22Rv1 (cell line): ENCODE results near the gene PLA2G4F.

Source experiments
- H3K27ac ChIP-seq: fragments of 450-650 bp; 2 replicates; pipeline ENCODE4 v1.5.1; 2017
- CTCF ChIP-seq: fragments of 450-650 bp; IDR thresholded peaks from 2 replicates; pipeline ENCODE4 v1.5.1; 2017; ENCODE audit warnings: mild to moderate bottlenecking
- ZFX ChIP-seq: fragments of 450-650 bp; IDR thresholded peaks from 2 replicates; pipeline ENCODE4 v1.6.1; 2017; ENCODE audit warnings: antibody characterized with exemption, borderline replicate concordance

PLA2G4F gene

GRCh38 chr15:42152196-42152920, 4.1 kb downstream of the PLA2G4F start:
- H3K27ac ChIP-seq: no peak overlapping the region
- no peak for TF ChIP-seq ZFX
- TF ChIP-seq CTCF: no peak

GRCh38 chr15:42151736-42152135, 4.7 kb downstream of the PLA2G4F start:
- H3K27ac ChIP-seq: no peak overlapping the region
- TF ChIP-seq ZFX (no peak), CTCF (no peak)

GRCh38 chr15:42151141-42151561, 5.3 kb downstream of the PLA2G4F start:
- H3K27ac ChIP-seq: no peak overlapping the region
- TF ChIP-seq CTCF (no peak), ZFX (no peak)

DNA sequence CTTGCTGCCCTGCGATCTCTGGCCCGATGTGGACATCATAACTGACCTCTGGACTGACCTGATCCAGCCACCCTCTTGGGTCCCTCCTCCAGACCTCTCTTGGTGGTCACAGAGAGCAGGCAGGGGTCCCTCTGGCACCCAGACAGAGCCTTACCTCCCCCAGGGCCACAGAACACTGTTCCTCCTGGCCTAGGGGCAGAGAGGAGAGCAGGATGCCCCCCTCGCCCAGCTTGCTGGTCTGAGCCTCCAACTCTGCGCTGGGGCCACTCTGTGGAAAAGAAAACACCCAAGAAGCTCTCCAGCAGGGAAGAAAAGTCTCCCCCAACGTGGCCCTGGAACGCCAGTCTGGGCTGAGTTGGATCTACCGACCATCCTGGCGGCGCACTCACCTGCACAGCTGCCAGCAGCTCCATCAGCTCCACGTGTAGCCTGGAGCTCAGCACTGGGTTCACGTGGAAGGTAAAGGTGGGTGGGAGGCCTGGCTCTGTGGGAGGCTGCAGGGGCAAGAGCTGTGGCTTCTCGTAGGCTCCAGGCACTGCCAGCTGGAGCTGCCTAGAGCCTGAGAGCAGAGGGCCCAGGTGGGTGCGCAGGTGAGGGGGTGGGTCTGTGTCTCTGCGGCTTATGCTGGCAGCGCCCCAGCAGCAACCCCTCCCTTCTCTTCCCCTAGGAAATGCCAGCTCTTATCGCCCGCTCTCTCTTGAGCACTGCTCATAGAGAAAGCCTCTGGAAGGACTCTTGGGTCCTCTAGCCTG, 6.0 kb downstream of the PLA2G4F start:
- H3K27ac ChIP-seq: no peak overlapping the region
- TF ChIP-seq ZFX: no peak
- no peak for TF ChIP-seq CTCF

DNA sequence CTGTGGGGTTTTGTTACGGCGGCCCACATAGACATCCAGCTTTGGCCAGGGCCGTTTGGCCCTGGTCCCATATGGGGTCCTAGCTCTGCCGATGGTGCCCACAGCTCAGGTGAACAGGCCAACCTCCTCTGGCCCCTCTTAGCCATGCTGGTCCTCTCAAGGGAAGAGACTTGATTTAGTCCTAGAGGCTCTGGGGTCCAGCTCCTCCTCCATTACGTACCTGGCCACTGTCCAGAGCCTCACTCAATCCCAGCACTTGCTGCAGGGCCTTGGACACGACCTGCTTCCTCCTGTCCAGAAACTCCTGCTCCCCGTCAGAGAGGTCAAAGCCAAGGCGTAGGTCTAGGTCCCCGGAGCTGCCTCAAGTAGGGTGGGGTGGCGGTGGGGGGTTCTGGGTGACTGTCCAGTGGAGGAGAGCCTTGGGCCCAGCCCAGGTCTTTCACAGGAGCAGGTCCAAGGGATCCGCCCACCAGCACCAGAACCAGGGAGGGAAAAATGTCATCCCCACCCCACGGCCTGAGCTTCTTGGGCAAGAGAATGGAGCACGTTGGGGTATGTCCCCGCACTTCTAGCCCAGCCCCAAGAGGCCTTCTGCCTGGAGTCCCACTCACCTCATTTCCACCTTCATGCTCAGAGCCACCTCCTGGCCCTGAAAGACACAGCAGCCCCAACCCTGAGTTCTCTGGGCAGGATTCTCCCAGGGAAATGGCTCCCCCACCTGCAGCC, 6.8 kb downstream of the PLA2G4F start:
- H3K27ac ChIP-seq: no peak overlapping the region
- TF ChIP-seq CTCF (no peak), ZFX (no peak)

DNA sequence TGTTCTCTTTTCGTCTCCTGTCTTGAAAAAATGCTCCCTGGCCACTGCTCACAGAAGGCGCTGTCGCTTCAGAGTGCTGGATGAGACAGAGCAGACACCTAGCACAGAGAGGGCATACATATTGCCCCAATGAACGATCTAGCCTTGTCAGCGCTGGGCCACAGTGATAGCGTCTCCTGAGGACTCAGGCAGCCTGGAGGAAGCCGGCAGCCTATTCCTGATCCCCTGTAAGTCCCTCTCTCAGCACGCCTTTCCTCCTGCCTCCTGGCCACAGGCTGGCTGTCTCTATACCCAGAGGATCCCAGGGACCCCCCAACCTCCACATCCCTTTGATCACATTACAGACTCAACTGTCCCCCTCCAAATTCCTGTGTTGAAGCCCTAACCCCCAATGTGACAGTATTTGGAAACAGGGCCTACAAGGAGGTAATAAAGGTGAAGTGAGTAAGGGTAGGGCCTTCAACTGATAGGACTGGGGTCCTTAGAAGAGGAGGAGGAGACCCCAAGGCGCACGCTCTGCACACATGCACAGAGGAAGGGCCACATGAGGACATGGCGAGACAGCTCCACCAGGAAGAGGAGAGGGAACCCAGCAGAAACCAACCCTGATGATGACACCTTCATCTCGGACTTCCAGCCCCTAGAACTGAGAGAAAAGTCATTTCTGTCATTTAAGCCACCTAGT, 7.5 kb downstream of the PLA2G4F start:
- no peak overlapping the region for H3K27ac ChIP-seq
- no peak for TF ChIP-seq ZFX

DNA sequence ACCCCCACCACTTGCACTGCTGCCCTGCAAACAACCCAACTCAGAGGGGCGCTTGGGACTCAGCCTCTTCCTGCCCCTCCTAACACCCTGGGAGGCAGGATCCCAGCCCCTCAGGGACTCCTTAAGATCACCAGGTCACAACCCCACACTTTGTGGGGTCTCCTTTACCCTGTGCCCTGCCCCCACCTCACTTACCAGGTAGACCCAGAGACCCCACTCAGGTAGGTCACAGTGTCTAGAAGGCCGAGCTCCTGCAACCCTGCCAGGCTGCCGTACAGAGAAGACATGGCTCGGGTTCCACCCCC, 9.1 kb downstream of the PLA2G4F start:
- no peak overlapping the region for H3K27ac ChIP-seq
- TF ChIP-seq ZFX: no peak
- no peak for TF ChIP-seq CTCF
